SK-N-SH (cell line): ENCODE measurements around the gene NLGN2. TPM values are rescaled to one million over a fixed set of nuclear protein-coding genes. Genes with fewer than 3 reads are reported as not detected.

Experiments used
- CTCF ChIA-PET: fragments of 300-600, 350-600 bp; formaldehyde crosslinking; extraction: SDS; loops from one replicate; lab custom pipeline; 2021; lab: Yijun Ruan, JAX
- POLR2A ChIA-PET: fragments of 350-600 bp; sonication (Branson Sonifier 250); formaldehyde crosslinking; extraction: SDS; loops from one replicate; lab custom pipeline; 2020; ENCODE audit warnings: antibody characterized with exemption, inconsistent platforms; lab: Yijun Ruan, JAX
- DNase-seq: peaks from one replicate; pipeline ENCODE4 v3.0.0; 2012
- H2AFZ ChIP-seq: fragments of 200-600 bp; sonication (generic); 2 replicates; pipeline ENCODE4 v1.8.1; 2016; ENCODE audit warnings: antibody characterized with exemption, mild to moderate bottlenecking, low read depth
- H3F3A ChIP-seq: fragments of 200-600 bp; sonication (generic); replicated peaks from 2 replicates; pipeline ENCODE3; 2016; ENCODE audit warnings: antibody characterized with exemption, mild to moderate bottlenecking; ENCODE audit not compliant: insufficient read depth
- H3K27ac ChIP-seq, 2 experiments: fragments of 200-500 bp in 1 of 2; fragments of 200-600 bp in 1 of 2; sonication (Bioruptor generic) in 1 of 2; sonication (generic), shearing (Covaris generic) in 1 of 2; 2 replicates each; pipeline versions ENCODE4 v1.5.1 to v1.6.1; 2014 to 2016; ENCODE audit warnings: low read depth in 2 of 2, inconsistent platforms in 1 of 2, low read length in 1 of 2, mild to moderate bottlenecking in 1 of 2, mixed read lengths in 1 of 2
- H3K27me3 ChIP-seq: fragments of 200-600 bp; sonication (generic), shearing (Covaris generic); 2 replicates; pipeline ENCODE4 v1.6.1; 2016; ENCODE audit warnings: mixed run types; ENCODE audit not compliant: insufficient read depth
- H3K36me3 ChIP-seq, 2 experiments: fragments of 200-500 bp in 1 of 2; fragments of 200-600 bp in 1 of 2; sonication (Bioruptor generic) in 1 of 2; sonication (generic) in 1 of 2; replicated peaks in 1 of 2; 2 replicates each; pipeline versions ENCODE3 to v1.5.1; 2014 to 2016; ENCODE audit warnings: low read length in 1 of 2, mild to moderate bottlenecking in 1 of 2; ENCODE audit not compliant: insufficient read depth in 2 of 2, control insufficient read depth in 1 of 2
- H3K4me1 ChIP-seq, 2 experiments: fragments of 200-500 bp in 1 of 2; fragments of 200-600 bp in 1 of 2; sonication (Bioruptor generic) in 1 of 2; sonication (generic), shearing (Covaris generic) in 1 of 2; 2 replicates each; pipeline versions ENCODE4 v1.5.1 to v1.6.1; 2014 to 2016; ENCODE audit warnings: low read depth in 1 of 2, low read length in 1 of 2, mixed run types in 1 of 2; ENCODE audit not compliant: insufficient read depth in 2 of 2, control insufficient read depth in 1 of 2
- H3K4me2 ChIP-seq: fragments of 200-600 bp; sonication (generic), shearing (Covaris generic); 2 replicates; pipeline ENCODE4 v1.6.1; 2017; ENCODE audit warnings: mixed run types
- H3K4me3 ChIP-seq, 2 experiments: fragments of 200-500 bp in 1 of 2; fragments of 200-600 bp in 1 of 2; sonication (Bioruptor generic) in 1 of 2; sonication (generic), shearing (Covaris generic) in 1 of 2; 2 replicates each; pipeline versions ENCODE4 v1.5.1 to v1.8.1; 2014 to 2016; ENCODE audit warnings: low read depth in 2 of 2, inconsistent platforms in 1 of 2, low read length in 1 of 2, mild to moderate bottlenecking in 1 of 2, mixed read lengths in 1 of 2, moderate library complexity in 1 of 2
- H3K79me2 ChIP-seq: fragments of 200-600 bp; sonication (generic); 2 replicates; pipeline ENCODE4 v1.8.1; 2017; ENCODE audit warnings: mild to moderate bottlenecking; ENCODE audit not compliant: insufficient read depth
- H3K9ac ChIP-seq: fragments of 200-600 bp; sonication (generic); 2 replicates; pipeline ENCODE4 v1.6.1; 2017; ENCODE audit warnings: mixed run types
- H3K9me2 ChIP-seq: fragments of 200-600 bp; sonication (generic); 2 replicates; pipeline ENCODE4 v1.6.1; 2017; ENCODE audit warnings: mixed run types
- H3K9me3 ChIP-seq: fragments of 200-600 bp; sonication (generic); 2 replicates; pipeline ENCODE4 v1.6.1; 2017; ENCODE audit warnings: mixed run types, mild to moderate bottlenecking, moderate library complexity
- H4K20me1 ChIP-seq: fragments of 200-600 bp; sonication (generic); 2 replicates; pipeline ENCODE4 v1.6.1; 2017; ENCODE audit warnings: mild to moderate bottlenecking, mixed run types; ENCODE audit not compliant: insufficient read depth
- FOXM1 ChIP-seq: IDR thresholded peaks from 2 replicates; pipeline ENCODE4 v1.4.0; 2012; ENCODE audit warnings: low read depth, mild to moderate bottlenecking
- MEF2A ChIP-seq: IDR thresholded peaks from 2 replicates; pipeline ENCODE4 v1.4.0; 2012; ENCODE audit warnings: low read depth, borderline replicate concordance
- MXI1 ChIP-seq: IDR thresholded peaks from 2 replicates; pipeline ENCODE4 v1.6.1; 2012; ENCODE audit warnings: mild to moderate bottlenecking, low read depth, low read length, improper control_type of control experiment
- NFIC ChIP-seq: IDR thresholded peaks from 2 replicates; pipeline ENCODE4 v1.4.0; 2012; ENCODE audit warnings: borderline replicate concordance
- NRF1 ChIP-seq: IDR thresholded peaks from 2 replicates; pipeline ENCODE4 v1.6.1; 2012; ENCODE audit warnings: low read depth, mild to moderate bottlenecking, low read length
- TCF12 ChIP-seq: IDR thresholded peaks from 2 replicates; pipeline ENCODE4 v1.4.0; 2012
- WGBS: methylation state at CpG from one replicate; pipeline ENCODE4 v1.1.6; 2017; ENCODE audit warnings: low lambda C conversion rate; 5-methylcytosine and 5-hydroxymethylcytosine counted together
- polyA plus RNA-seq, 3 experiments: library from polyadenylated mRNA; depleted of rRNA; stranded (reverse); fragments of >200 nt; gene quantifications; 2 replicates each; pipeline ENCODE4 v1.2.3, GENCODE V29; 2012
- TF ChIP-seq, protein P1 (sequence below): IDR thresholded peaks from 2 replicates; pipeline ENCODE4 v1.6.1; 2012; ENCODE audit warnings: mild to moderate bottlenecking, low read depth, low read length, moderate library complexity
- TF ChIP-seq, protein P2 (sequence below): IDR thresholded peaks from 2 replicates; pipeline ENCODE4; 2012
- TF ChIP-seq, protein P3 (sequence below): fragments of 200-600 bp; sonication (generic); IDR thresholded peaks from 2 replicates; pipeline ENCODE4 v1.6.1; 2017; ENCODE audit warnings: antibody characterized with exemption, mild to moderate bottlenecking, moderate library complexity

NLGN2 gene
- polyA plus RNA-seq, 1 of the 3 experiments (the other 2 are of a cell fraction), result 29.9 TPM

DNA sequence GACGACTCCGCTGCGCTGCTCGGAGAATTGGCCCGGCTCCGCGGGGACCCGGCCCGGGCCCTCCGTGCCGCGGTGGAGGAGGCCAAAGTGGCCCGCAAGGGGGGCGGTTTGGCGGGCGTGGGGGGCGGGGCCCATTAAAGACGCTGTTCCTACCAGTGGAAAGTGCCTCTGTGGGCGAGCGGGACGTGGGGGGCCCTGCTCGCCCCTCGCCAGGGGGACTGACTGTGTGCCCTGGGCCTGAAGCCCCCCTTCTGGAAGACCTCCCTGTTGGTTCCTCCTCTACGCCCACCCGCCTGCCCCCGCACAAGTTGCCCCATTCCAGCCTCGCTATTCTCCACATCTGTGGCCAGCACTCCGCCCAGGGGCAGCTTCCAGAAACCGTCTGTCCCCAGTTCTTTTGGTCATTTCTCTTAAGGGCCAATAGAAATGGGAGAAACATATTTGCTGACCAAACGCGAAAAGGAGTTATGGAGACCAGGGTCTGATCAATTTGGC lies 29.8 kb downstream of the NLGN2 start:
- no peak overlapping the region for H2AFZ ChIP-seq
- H3K9me2 ChIP-seq, result no peaks in the 10 kb centered on the region
- no peak for TF ChIP-seq FOXM1
- TF ChIP-seq, protein P1, sequence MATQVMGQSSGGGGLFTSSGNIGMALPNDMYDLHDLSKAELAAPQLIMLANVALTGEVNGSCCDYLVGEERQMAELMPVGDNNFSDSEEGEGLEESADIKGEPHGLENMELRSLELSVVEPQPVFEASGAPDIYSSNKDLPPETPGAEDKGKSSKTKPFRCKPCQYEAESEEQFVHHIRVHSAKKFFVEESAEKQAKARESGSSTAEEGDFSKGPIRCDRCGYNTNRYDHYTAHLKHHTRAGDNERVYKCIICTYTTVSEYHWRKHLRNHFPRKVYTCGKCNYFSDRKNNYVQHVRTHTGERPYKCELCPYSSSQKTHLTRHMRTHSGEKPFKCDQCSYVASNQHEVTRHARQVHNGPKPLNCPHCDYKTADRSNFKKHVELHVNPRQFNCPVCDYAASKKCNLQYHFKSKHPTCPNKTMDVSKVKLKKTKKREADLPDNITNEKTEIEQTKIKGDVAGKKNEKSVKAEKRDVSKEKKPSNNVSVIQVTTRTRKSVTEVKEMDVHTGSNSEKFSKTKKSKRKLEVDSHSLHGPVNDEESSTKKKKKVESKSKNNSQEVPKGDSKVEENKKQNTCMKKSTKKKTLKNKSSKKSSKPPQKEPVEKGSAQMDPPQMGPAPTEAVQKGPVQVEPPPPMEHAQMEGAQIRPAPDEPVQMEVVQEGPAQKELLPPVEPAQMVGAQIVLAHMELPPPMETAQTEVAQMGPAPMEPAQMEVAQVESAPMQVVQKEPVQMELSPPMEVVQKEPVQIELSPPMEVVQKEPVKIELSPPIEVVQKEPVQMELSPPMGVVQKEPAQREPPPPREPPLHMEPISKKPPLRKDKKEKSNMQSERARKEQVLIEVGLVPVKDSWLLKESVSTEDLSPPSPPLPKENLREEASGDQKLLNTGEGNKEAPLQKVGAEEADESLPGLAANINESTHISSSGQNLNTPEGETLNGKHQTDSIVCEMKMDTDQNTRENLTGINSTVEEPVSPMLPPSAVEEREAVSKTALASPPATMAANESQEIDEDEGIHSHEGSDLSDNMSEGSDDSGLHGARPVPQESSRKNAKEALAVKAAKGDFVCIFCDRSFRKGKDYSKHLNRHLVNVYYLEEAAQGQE, result no peak
- no peak for TF ChIP-seq NFIC
- TF ChIP-seq MEF2A, result no peak
- no peak for TF ChIP-seq NRF1
- TF ChIP-seq MXI1, result no peak
- TF ChIP-seq, protein P2, sequence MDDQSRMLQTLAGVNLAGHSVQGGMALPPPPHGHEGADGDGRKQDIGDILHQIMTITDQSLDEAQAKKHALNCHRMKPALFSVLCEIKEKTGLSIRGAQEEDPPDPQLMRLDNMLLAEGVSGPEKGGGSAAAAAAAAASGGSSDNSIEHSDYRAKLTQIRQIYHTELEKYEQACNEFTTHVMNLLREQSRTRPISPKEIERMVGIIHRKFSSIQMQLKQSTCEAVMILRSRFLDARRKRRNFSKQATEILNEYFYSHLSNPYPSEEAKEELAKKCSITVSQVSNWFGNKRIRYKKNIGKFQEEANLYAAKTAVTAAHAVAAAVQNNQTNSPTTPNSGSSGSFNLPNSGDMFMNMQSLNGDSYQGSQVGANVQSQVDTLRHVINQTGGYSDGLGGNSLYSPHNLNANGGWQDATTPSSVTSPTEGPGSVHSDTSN, result no peak
- TF ChIP-seq, protein P3, sequence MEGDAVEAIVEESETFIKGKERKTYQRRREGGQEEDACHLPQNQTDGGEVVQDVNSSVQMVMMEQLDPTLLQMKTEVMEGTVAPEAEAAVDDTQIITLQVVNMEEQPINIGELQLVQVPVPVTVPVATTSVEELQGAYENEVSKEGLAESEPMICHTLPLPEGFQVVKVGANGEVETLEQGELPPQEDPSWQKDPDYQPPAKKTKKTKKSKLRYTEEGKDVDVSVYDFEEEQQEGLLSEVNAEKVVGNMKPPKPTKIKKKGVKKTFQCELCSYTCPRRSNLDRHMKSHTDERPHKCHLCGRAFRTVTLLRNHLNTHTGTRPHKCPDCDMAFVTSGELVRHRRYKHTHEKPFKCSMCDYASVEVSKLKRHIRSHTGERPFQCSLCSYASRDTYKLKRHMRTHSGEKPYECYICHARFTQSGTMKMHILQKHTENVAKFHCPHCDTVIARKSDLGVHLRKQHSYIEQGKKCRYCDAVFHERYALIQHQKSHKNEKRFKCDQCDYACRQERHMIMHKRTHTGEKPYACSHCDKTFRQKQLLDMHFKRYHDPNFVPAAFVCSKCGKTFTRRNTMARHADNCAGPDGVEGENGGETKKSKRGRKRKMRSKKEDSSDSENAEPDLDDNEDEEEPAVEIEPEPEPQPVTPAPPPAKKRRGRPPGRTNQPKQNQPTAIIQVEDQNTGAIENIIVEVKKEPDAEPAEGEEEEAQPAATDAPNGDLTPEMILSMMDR, result no peak
- TF ChIP-seq TCF12, result no peak
- ChIA-PET CTCF (interaction anchor here (0.8 to 3.9 kb wide), 29 partner anchors 9 to 622 kb away, joined by 3 to 27 read pairs (median 6); partner anchors contain the start of genes CHRNB1, NLGN2, POLR2A and SENP3), POLR2A (interaction anchor here (1.0 to 1.9 kb wide), 3 partner anchors 33 to 81 kb away, joined by 3 to 11 read pairs (median 4); partner anchors contain the start of genes POLR2A and TMEM256)
- peaks cover 7% of the 10 kb centered on the region; the same call in 1 of the 2 replicates for H3K79me2 ChIP-seq
- H3K27ac ChIP-seq, result no peak overlapping the region
- H3K9ac ChIP-seq, result no peak overlapping the region
- no peaks in the 10 kb centered on the region for H4K20me1 ChIP-seq
- H3K4me3 ChIP-seq, result peak overlapping the region in 1 of 2 experiments; percentile 14; a peak in 1 of 4 replicates
- no peak for DNase-seq
- WGBS, result 86% methylated on average over 9 of the region's 31 CpGs
- H3K36me3 ChIP-seq, result peaks cover 0 to 4% of the 10 kb centered on the region in 2 experiments
- peaks cover 14% of the 10 kb centered on the region for H3F3A ChIP-seq
- H3K27me3 ChIP-seq, result no peaks in the 10 kb centered on the region
- peaks cover 0 to 27% of the 10 kb centered on the region in 2 experiments; a peak in 1 of 4 replicates for H3K4me1 ChIP-seq
- H3K9me3 ChIP-seq, result no peaks in the 10 kb centered on the region
- H3K4me2 ChIP-seq, result no peak overlapping the region
